NB4 (cell line): ENCODE results near the gene KHDC1L.

Experiments used
- MYC ChIP-seq: IDR thresholded peaks from 2 replicates; pipeline ENCODE4 v1.6.1; 2011; ENCODE audit warnings: low read depth, low read length
- POLR2A ChIP-seq: IDR thresholded peaks from 2 replicates; pipeline ENCODE4 v1.6.1; 2011; ENCODE audit warnings: mild to moderate bottlenecking; ENCODE audit not compliant: insufficient read length; ENCODE audit errors: extremely low read depth
- TF ChIP-seq, protein P1 (sequence below): IDR thresholded peaks from one replicate; pipeline ENCODE4 v1.5.1; 2012; ENCODE audit warnings: low read depth, low read length
- TF ChIP-seq, protein P2 (sequence below): IDR thresholded peaks from 2 replicates; pipeline ENCODE4 v1.6.1; 2011; ENCODE audit warnings: low read depth, low read length

DNA sequence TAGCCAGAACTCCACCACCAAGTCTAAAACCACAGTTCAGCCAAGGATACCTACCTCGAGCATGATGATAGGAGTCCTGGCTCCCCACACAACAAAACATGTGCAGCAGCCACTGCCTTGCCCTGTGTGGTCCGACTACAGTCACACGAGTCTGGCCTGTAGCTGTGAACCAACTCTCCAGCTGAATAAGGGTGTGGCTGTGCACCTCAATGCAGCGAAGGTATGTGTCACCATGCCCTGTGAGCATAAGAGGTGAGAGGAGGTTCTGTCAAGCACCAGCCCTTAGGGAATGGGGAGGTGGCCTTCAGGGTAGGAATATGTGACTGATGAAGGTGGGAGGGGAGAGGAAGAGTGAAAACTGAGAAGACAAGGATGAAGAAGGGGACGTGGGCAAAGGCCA lies 16.7 kb upstream of the KHDC1L start:
- TF ChIP-seq POLR2A (no peak), MYC (no peak)
- TF ChIP-seq, protein P1, sequence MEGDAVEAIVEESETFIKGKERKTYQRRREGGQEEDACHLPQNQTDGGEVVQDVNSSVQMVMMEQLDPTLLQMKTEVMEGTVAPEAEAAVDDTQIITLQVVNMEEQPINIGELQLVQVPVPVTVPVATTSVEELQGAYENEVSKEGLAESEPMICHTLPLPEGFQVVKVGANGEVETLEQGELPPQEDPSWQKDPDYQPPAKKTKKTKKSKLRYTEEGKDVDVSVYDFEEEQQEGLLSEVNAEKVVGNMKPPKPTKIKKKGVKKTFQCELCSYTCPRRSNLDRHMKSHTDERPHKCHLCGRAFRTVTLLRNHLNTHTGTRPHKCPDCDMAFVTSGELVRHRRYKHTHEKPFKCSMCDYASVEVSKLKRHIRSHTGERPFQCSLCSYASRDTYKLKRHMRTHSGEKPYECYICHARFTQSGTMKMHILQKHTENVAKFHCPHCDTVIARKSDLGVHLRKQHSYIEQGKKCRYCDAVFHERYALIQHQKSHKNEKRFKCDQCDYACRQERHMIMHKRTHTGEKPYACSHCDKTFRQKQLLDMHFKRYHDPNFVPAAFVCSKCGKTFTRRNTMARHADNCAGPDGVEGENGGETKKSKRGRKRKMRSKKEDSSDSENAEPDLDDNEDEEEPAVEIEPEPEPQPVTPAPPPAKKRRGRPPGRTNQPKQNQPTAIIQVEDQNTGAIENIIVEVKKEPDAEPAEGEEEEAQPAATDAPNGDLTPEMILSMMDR, result no peak
- TF ChIP-seq, protein P2, sequence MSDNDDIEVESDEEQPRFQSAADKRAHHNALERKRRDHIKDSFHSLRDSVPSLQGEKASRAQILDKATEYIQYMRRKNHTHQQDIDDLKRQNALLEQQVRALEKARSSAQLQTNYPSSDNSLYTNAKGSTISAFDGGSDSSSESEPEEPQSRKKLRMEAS, result no peak
